Inflammatory macrophage (primary cell): ENCODE measurements around the gene RNPEPL1.

Source experiments
- DNase-seq, 2 donors: peaks; one replicate each; pipeline ENCODE4 v3.0.0-alpha.2; 2020 to 2022

The RNPEPL1 gene

GRCh38 chr2:240566203-240567136 lies 1.8 kb upstream of the RNPEPL1 start:
- DNase-seq, result peak; percentile 92 to 94

- DNase-seq, result peak in 1 of 2 donors; percentile 40
These were observed 980 bp upstream of the RNPEPL1 start for GRCh38 chr2:240567137-240567871.

- peak; percentile 44 to 64 for DNase-seq
These were observed 616 bp downstream of the RNPEPL1 start for GRCh38 chr2:240568678-240569522.

- no peak for DNase-seq
These were observed 1.3 kb downstream of the RNPEPL1 start for GRCh38 chr2:240569523-240569997.

GRCh38 chr2:240569998-240570530 lies 1.8 kb downstream of the RNPEPL1 start:
- no peak for DNase-seq

GRCh38 chr2:240570531-240571313 lies 2.4 kb downstream of the RNPEPL1 start:
- DNase-seq, result no peak

GRCh38 chr2:240571314-240571973 lies 3.2 kb downstream of the RNPEPL1 start:
- no peak for DNase-seq

- no peak for DNase-seq
These were observed 4.1 kb downstream of the RNPEPL1 start for GRCh38 chr2:240572141-240573031.

- DNase-seq, result no peak
These were observed 4.8 kb downstream of the RNPEPL1 start for GRCh38 chr2:240573071-240573515.

- no peak for DNase-seq
These were observed 5.5 kb downstream of the RNPEPL1 start for GRCh38 chr2:240573516-240574385.

GRCh38 chr2:240574386-240575100 lies 6.3 kb downstream of the RNPEPL1 start:
- no peak for DNase-seq

GRCh38 chr2:240575101-240575965 lies 7.0 kb downstream of the RNPEPL1 start:
- no peak for DNase-seq

- DNase-seq, result no peak
These were observed 7.8 kb downstream of the RNPEPL1 start for GRCh38 chr2:240576036-240576435.

GRCh38 chr2:240576436-240577205 lies 8.3 kb downstream of the RNPEPL1 start:
- no peak for DNase-seq

GRCh38 chr2:240577281-240578109 lies 9.2 kb downstream of the RNPEPL1 start:
- no peak for DNase-seq
